ENCODE data around the gene ARHGEF12.
"Not testable (repeated sequence)": the region's sequence is repeated elsewhere in the genome, so short reads cannot be mapped to it uniquely, and the experiment has no call there.

ARHGEF12 gene

DNA sequence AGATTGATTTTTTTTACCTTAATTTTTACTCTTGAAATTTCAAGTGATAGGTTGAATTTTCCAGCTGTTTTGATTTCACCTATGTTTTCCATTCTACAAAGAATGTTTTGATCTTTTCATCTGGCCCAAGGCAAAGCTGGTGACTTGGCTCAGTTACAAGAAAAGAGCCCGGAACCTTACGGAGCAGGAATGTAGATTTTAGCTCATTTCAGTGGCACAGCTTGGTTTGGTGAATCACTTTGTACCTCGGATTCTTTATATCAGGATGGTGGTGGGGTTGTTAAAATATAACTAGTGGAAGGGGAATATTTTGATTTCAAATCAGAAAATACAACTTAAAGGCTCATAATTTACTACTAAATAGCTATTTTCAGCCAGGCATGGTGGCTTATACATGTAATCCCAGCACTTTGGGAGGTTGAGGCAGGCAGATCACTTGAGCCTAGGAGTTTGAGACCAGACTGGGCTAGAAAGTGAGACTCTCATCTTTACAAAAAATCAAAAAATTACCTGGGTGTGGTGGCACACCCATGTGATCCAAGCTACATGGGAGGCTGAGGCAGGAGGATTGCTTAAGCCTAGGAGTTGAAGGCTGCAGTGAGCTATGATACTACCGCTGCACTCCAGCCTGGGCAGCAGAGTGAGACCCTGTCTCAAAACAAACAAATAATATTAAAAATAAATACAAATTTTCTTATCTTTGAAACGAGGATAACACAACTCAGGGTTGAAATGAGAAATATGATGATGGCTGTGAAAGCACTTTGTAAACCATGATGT is 166.0 kb downstream of the ARHGEF12 start:
- DNase-seq, result no peak

DNA sequence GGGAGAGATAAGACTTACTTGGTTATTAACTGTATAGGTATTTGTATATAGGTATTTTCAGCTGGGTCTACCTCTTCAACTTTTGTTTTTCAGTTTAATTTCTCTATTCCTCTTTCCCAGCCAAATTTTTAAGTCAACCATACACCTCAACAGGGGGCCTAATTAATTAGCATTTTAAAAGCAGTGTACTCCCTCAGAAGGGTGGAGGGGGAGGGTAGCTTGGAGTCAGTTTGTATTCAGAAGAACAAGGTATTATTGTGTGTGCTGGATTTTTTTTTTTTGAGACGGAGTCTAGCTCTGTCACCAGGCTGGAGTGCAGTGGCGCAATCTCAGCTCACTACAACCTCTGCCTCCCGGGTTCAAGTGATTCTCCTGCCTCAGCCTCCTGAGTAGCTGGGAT is 167.3 kb downstream of the ARHGEF12 start:
- DNase-seq, result not testable (repeated sequence)

DNA sequence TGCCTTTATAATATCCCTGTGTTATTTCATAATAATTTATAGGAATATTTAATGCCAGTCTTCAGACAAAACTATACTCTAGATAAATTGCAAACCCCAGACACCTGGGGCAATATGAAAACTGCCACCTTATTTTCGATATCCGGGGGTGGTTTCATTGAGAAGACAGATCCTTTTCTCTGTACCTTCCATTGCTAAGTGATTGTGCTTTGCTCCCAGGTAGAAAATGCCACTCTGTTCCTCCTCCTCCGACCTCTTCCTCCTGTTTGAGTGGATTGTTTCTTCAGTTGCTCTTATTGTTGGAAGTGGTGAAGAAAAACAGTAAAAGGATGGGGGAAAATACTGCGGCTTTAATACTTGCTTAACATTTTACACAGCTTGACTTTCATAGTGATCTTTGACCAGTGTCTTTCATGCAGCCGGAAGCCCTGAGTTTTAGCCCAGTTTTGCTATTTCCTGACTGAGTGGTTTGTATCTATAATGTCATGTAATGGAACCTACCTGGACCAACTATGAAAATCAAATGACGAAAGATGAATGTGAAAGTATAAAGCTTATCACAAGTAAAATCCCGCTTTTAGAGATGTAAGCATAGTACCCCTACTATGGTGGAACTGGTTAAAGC is 169.7 kb downstream of the ARHGEF12 start:
- DNase-seq, result no peak

DNA sequence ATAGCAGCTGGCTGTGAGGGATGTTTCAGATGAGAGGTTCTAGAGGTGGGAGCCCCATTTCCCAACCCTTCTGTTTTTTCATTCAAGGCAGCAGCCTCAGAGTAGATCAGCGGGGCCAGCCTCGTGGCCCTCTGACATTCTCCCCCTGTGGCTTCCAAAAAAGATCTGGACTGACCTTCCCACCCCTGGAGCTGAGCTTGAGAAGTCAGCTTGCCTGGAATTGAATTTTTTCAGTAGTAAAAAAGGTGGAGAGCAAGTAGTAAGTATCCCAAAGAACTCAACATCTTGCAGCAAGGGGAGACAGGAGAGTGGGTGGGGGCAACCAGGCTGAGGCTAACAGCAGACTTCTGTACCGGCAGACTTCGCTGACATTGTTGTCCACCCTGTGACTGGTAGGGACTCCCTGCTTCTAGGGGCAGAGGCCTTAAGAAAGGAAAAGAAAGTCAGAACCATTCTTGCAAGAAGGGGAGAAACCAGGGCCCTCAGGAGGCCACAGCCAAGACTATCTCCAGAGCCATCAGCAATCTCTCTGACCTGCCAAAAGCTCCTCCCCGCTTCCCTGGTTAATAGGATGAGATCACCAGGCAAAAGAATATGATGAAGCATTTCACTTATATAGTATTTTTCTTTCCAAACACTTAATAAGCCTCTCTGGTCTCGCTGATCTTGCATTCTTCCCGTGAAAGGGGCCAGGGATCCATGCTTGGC is 173.3 kb downstream of the ARHGEF12 start:
- DNase-seq, result no peak

- DNase-seq, result no peak
Measured at GRCh38 chr11:120510406-120511115, 174.3 kb downstream of the ARHGEF12 start.

DNA sequence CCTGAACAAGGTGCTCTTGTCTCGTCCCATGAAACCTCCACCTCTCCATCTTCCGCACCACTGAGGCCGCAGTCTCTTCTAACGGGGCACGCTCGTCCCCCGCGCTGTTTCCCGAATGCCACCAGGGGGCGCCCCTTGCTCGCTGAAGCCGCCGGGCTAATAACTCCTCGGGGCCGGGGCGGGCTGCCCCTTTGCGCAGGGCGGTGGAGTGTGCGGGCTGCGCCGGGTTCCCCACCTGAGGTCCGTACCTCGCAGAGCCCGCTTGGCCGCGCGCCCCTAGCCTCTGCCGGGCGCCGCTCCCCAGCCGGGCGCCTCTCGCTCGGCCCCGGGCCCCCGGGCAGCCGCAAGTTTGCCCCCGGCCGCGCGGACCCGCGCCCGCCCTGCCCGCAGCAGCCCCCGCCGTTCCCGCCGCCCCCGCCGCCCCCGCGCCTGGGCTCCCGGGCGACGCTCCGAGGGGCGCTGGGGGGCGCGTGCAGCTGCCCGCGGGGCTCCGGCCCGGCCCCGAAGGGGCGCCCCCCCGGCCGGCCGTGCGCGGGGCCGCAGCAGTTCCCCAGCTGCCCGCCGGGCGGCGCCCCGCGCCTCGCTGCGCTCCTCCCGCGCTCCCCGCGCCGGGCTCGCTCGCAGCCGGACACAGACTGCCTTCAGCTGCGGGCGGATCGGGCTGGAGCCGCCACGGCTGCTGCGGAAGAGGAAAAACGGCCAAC is 175.1 kb downstream of the ARHGEF12 start, which contains the start of gene GRIK4:
Gene GRIK4, plus strand, starts transcription at position 633 of the 704 bp plus-strand sequence. CDS start 148,571 bp downstream, outside the sequence.
- peak; percentile 67 for DNase-seq

DNA sequence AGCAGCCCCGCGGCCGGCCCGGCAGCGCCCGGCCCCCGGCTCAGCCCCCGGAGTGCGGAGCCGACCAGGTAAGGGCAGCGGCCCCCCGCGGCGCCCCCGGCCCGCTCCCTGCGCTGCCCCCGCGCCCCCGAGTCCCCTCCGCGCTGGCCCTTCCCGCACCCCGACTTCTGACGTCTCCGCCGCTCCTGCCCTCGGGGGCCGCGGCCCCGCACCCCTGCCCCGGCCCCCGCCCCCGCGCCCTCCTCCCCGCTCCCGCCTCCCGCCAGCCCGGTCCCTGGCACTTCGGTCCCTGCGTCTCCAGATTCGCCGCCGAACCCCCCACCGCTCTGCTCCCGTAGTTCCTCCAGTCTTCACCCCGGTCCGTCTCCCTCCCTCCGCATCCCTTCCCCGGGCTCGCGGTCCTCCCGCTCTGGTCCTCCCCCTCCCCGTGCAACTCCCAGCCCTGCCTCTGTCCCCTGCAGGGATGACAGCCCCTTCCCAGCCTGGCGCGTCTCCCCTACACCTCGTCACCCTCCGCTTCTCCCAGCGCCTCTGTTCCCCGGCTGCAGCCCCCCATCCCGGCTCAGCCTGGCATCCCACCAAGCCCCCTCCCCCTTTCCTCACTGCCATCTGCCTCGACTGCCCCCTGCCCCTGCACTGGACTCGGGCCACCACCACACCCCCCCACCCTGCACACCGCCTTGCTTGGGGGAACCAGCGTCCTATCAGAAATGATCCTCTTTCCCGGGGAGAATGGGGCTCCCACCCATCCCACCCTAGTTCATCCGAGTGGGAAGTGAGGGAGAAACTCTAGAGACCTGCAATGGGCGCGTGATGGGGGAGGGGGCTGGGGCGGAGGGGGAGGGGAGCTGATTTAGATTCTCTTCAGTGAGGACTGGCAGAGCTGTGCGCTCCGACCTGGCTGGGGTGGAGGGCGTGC is 175.9 kb downstream of the ARHGEF12 start:
- no peak for DNase-seq

DNA sequence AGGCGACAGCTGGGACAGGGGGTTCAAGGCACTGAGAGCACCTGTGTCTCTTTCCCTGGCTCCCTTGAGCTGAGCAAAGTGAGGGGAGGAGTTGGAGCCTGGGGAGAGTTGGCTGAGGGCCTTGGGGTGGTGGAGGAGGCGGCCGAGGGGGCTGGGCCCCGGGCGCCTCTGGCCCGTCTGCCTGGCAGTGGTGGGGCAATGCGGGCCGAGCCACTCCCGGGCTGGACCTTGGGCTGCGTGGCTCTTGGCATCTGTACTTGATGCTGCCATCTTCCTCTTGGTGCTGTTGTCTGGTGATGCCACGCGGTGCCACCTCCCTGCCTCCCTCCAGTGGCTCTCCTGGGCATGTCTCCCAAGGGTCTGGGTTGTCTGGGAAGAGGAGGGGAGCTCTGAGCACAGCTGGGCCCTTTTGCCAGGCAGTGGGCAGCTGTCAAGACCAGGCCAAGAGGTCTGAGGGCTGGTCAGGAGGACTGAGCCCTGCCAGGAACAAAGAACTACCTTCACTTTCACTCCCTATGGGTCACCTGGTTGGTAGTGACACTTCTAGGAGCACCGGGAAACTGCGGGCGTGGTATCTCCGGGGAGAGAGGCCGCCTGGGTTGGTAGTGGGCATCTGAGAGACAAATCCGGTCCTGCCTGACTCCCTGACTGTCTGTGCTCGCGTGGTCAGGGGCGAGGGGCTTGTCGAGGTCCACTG is 176.7 kb downstream of the ARHGEF12 start:
- no peak for DNase-seq

- DNase-seq, result peak; percentile 9
Measured at GRCh38 chr11:120513436-120514315, 177.5 kb downstream of the ARHGEF12 start.

GRCh38 chr11:120514541-120515121 is 178.4 kb downstream of the ARHGEF12 start:
- DNase-seq, result no peak

- no peak for DNase-seq
Measured at GRCh38 chr11:120515186-120515723, 179.0 kb downstream of the ARHGEF12 start.

- DNase-seq, result no peak
Measured at GRCh38 chr11:120516461-120517389, 180.5 kb downstream of the ARHGEF12 start.

DNA sequence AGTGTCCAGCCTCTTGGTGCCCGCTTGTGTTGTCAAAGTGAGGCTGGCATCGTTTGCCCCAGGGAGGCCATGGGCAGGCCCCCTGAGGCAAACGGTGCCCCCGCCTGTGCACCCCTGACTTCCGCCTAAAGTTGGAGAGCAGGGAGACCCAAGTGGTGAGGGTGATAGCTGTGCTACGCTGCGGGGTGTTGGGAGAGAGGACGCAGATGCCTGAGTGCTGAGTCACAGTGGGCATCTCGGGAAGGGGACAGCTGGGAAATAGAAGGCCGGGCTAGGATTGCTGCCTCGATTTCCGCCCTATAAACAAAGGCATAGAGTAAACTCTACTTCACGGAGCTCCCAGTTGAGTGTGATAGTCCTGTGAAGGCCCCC is 181.2 kb downstream of the ARHGEF12 start:
- DNase-seq, result no peak

- DNase-seq, result no peak
Measured at GRCh38 chr11:120517801-120518291, 181.6 kb downstream of the ARHGEF12 start.

- no peak for DNase-seq
Measured at GRCh38 chr11:120518356-120518755, 182.1 kb downstream of the ARHGEF12 start.

GRCh38 chr11:120519474-120519873 is 183.3 kb downstream of the ARHGEF12 start:
- DNase-seq, result no peak

DNA sequence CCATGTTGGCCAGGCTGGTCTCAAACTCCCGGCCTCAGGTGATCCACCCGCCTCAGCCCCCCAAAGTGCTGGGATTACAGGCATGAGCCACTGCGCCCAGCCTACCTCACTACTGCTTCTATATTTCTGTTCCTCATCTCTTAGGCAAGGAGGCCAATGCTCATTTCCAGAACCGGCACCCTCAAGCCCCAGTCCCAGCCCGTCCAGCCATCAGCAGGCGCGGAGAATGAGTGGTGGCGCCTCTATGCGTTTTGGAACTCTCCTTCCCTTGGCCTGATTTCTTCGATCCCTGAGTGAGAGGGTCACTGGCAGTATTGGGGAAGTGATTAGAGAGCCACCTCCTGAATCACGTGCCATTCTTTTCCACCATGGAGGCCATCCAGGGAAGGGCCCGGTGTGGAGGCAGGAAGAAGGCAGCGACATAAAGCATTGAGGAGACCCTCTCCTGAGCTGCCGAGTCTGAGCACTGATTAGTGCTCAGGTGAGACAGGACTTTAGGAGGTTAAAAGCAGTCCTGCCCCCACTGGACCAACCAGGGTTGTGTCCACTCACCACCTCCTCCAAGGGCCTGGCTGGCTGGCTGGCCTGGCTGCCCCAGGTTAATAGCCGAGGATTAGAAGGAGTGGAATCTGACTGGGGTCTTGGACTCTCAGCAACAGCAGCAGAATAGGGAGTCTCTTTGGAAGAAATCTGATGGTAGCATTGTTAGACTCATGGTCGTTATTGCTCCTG is 184.0 kb downstream of the ARHGEF12 start:
- no peak for DNase-seq
